ENCODE measurements around the gene NEIL1.
A peak's percentile ranks its signal among the peaks of the same experiment; 100 is the strongest.

Gene NEIL1

GRCh38 chr15:75383986-75384385 is 37.1 kb downstream of the NEIL1 start:
- peak; percentile 79 for DNase-seq

- no peak for DNase-seq
Observed at GRCh38 chr15:75389791-75390382, 43.0 kb downstream of the NEIL1 start.

GRCh38 chr15:75397494-75397893 is 50.7 kb downstream of the NEIL1 start:
- no peak for DNase-seq

- DNase-seq: no peak
Observed at GRCh38 chr15:75403892-75404291, 57.1 kb downstream of the NEIL1 start.
